Measurements from ENCODE around the gene EHBP1.

EHBP1 gene

DNA sequence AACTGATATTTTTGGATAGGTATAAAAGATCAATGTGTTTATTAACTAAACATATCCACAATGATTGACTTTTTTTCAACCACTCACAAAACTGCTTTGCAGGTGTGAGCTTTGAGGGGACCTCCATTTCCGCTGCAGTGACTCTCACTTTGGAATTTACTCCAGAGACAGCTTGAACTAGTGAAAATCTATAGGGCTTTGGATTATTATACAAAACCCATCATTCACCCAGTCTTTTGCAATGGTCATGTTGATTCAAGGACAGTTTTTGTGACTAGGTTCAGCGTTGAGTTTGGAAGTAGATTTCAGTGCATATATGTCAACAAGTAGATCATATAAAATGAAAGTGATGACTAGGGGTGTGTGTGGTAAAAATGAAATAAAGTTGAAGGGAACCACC lies 87.7 kb downstream of the EHBP1 start:
- H4K20me1 ChIP-seq (ENCODE audit: insufficient read depth, low read length), result no peaks in the 10 kb centered on the region
- no peaks in the 10 kb centered on the region for H3K9me2 ChIP-seq (ENCODE audit: low read depth, low read length)
- no peaks in the 10 kb centered on the region for H3F3A ChIP-seq (ENCODE audit: insufficient read depth, low read length)
- no peaks in the 10 kb centered on the region for H3K36me3 ChIP-seq (ENCODE audit: insufficient read depth, low read length)
- H3K27me3 ChIP-seq (ENCODE audit: insufficient read depth, low read length), result no peaks in the 10 kb centered on the region
- H3K79me2 ChIP-seq (ENCODE audit: insufficient read depth, low read length), result no peaks in the 10 kb centered on the region
- H3K27ac ChIP-seq (ENCODE audit: low read depth, low read length, poor library complexity, severe bottlenecking), result no peak overlapping the region
- H3K4me3 ChIP-seq (ENCODE audit: low read depth, low read length, poor library complexity, severe bottlenecking), result no peak overlapping the region
- H3K9me3 ChIP-seq (ENCODE audit: low read length), result no peaks in the 10 kb centered on the region
- H3K4me2 ChIP-seq (ENCODE audit: low read length), result no peak overlapping the region
- no peak overlapping the region for H3K9ac ChIP-seq (ENCODE audit: low read length)
- TF ChIP-seq, protein P1, sequence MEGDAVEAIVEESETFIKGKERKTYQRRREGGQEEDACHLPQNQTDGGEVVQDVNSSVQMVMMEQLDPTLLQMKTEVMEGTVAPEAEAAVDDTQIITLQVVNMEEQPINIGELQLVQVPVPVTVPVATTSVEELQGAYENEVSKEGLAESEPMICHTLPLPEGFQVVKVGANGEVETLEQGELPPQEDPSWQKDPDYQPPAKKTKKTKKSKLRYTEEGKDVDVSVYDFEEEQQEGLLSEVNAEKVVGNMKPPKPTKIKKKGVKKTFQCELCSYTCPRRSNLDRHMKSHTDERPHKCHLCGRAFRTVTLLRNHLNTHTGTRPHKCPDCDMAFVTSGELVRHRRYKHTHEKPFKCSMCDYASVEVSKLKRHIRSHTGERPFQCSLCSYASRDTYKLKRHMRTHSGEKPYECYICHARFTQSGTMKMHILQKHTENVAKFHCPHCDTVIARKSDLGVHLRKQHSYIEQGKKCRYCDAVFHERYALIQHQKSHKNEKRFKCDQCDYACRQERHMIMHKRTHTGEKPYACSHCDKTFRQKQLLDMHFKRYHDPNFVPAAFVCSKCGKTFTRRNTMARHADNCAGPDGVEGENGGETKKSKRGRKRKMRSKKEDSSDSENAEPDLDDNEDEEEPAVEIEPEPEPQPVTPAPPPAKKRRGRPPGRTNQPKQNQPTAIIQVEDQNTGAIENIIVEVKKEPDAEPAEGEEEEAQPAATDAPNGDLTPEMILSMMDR (IDR thresholded peaks at IDR 0.05; ENCODE audit: low read length), result no peak
- H2AFZ ChIP-seq (ENCODE audit: low read length), result no peak overlapping the region
- H3K4me1 ChIP-seq (ENCODE audit: insufficient read depth, low read length, severe bottlenecking), result peaks cover 7% of the 10 kb centered on the region

DNA sequence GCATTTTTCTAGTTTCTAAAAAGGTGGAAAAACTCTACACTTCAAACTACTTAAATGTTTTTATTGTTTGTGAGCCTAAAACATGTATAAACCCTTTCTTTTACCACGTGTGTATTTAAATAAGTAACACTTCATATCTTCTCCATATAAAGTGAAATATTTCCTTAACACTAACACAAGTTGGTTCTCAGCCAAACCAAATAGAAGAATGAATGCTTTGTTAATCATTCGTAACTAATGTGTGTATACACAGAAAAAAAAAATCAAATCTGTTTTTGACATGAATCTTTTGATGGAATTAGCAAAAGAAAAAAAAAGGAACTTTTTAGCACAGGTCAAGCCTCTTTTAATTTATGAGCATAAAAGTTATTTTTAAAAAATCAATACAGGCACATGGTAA lies 89.3 kb downstream of the EHBP1 start:
- Histone ChIP-seq H3K79me2 (ENCODE audit: insufficient read depth, low read length) (no peaks in the 10 kb centered on the region), H3K27ac (ENCODE audit: low read depth, low read length, poor library complexity, severe bottlenecking) (no peak overlapping the region), H3K36me3 (ENCODE audit: insufficient read depth, low read length) (no peaks in the 10 kb centered on the region), H3K4me1 (ENCODE audit: insufficient read depth, low read length, severe bottlenecking) (peaks cover 7% of the 10 kb centered on the region), H3K9me2 (ENCODE audit: low read depth, low read length) (no peaks in the 10 kb centered on the region), H3K27me3 (ENCODE audit: insufficient read depth, low read length) (no peaks in the 10 kb centered on the region), H3K4me3 (ENCODE audit: low read depth, low read length, poor library complexity, severe bottlenecking) (no peak overlapping the region), H4K20me1 (ENCODE audit: insufficient read depth, low read length) (no peaks in the 10 kb centered on the region), H3F3A (ENCODE audit: insufficient read depth, low read length) (no peaks in the 10 kb centered on the region), H2AFZ (ENCODE audit: low read length) (no peak overlapping the region), H3K9ac (ENCODE audit: low read length) (no peak overlapping the region), H3K9me3 (ENCODE audit: low read length) (no peaks in the 10 kb centered on the region), H3K4me2 (ENCODE audit: low read length) (no peak overlapping the region)
- no peak for TF ChIP-seq EZH2 (IDR thresholded peaks at IDR 0.05; ENCODE audit: borderline replicate concordance, low read length)
- TF ChIP-seq, protein P1 (IDR thresholded peaks at IDR 0.05; ENCODE audit: low read length), result no peak

GRCh38 chr2:62795341-62795740 lies 89.8 kb downstream of the EHBP1 start:
- H3K9ac ChIP-seq (ENCODE audit: low read length), result no peak overlapping the region
- no peak overlapping the region for H2AFZ ChIP-seq (ENCODE audit: low read length)
- H3K4me3 ChIP-seq (ENCODE audit: low read depth, low read length, poor library complexity, severe bottlenecking), result no peak overlapping the region
- no peaks in the 10 kb centered on the region for H3K9me2 ChIP-seq (ENCODE audit: low read depth, low read length)
- TF ChIP-seq, protein P1 (IDR thresholded peaks at IDR 0.05; ENCODE audit: low read length), result no peak
- TF ChIP-seq EZH2 (IDR thresholded peaks at IDR 0.05; ENCODE audit: borderline replicate concordance, low read length), result no peak
- H4K20me1 ChIP-seq (ENCODE audit: insufficient read depth, low read length), result no peaks in the 10 kb centered on the region
- no peaks in the 10 kb centered on the region for H3F3A ChIP-seq (ENCODE audit: insufficient read depth, low read length)
- peaks cover 7% of the 10 kb centered on the region for H3K4me1 ChIP-seq (ENCODE audit: insufficient read depth, low read length, severe bottlenecking)
- H3K4me2 ChIP-seq (ENCODE audit: low read length), result no peak overlapping the region
- H3K27ac ChIP-seq (ENCODE audit: low read depth, low read length, poor library complexity, severe bottlenecking), result no peak overlapping the region
- H3K79me2 ChIP-seq (ENCODE audit: insufficient read depth, low read length), result no peaks in the 10 kb centered on the region
- no peaks in the 10 kb centered on the region for H3K9me3 ChIP-seq (ENCODE audit: low read length)
- no peaks in the 10 kb centered on the region for H3K36me3 ChIP-seq (ENCODE audit: insufficient read depth, low read length)
- no peaks in the 10 kb centered on the region for H3K27me3 ChIP-seq (ENCODE audit: insufficient read depth, low read length)
